WERI-Rb-1 (cell line): ENCODE data around the gene ERMN.

Experiments used
- DNase-seq: peaks from one replicate; pipeline ENCODE4 v3.0.0-alpha.2; 2020
- H3K27ac ChIP-seq: fragments of 250-450 bp; sonication (Bioruptor Pico); 2 replicates; pipeline ENCODE4 v1.5.1; 2020; ENCODE audit warnings: mild to moderate bottlenecking, moderate library complexity
- H3K27me3 ChIP-seq: fragments of 250-450 bp; sonication (Bioruptor Pico); 2 replicates; pipeline ENCODE4 v1.5.1; 2021; ENCODE audit warnings: mild to moderate bottlenecking, low read depth, moderate library complexity; ENCODE audit not compliant: insufficient read depth, severe bottlenecking
- H3K36me3 ChIP-seq: fragments of 250-450 bp; sonication (Bioruptor Pico); 2 replicates; pipeline ENCODE4 v1.5.1; 2020; ENCODE audit warnings: mild to moderate bottlenecking, moderate library complexity
- H3K4me3 ChIP-seq: 2 replicates; pipeline ENCODE4 v1.5.1; 2011; ENCODE audit warnings: low read depth, mild to moderate bottlenecking, control low read depth, low read length
- H3K9me3 ChIP-seq: fragments of 250-450 bp; sonication (Bioruptor Pico); 2 replicates; pipeline ENCODE4 v1.5.1; 2021; ENCODE audit warnings: mild to moderate bottlenecking, moderate library complexity; ENCODE audit not compliant: severe bottlenecking
- CTCF ChIP-seq: IDR thresholded peaks from 2 replicates; pipeline ENCODE4 v1.5.1; 2011; ENCODE audit warnings: low read depth, mild to moderate bottlenecking, control low read depth, inconsistent platforms, low read length

The ERMN gene

DNA sequence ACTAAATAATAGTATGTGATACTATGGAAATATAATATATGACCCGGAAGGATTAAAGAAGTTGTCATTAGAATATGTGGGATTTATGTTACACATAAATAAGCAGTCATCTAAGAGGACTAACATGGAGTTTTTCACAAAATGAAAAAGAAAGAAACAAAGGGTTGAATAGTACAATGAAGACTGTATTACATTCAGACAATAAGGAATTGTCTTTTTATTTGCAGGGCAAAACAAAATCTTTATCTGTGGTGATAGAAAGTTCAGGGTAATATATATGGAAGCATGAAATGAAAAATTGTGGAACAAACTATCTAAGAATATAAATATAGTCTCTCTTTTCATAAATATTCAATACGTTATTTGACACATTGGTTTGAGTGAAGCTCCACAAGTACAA is 5.8 kb downstream of the ERMN start:
- Histone ChIP-seq H3K4me3 (no peak overlapping the region), H3K27ac (no peak overlapping the region), H3K36me3 (no peaks in the 10 kb centered on the region), H3K27me3 (no peaks in the 10 kb centered on the region), H3K9me3 (no peaks in the 10 kb centered on the region)
- DNase-seq: no peak
- TF ChIP-seq CTCF: no peak

GRCh38 chr2:157318884-157319283 is 6.7 kb downstream of the ERMN start:
- TF ChIP-seq CTCF: no peak
- DNase-seq: no peak
- Histone ChIP-seq H3K36me3 (no peaks in the 10 kb centered on the region), H3K27me3 (no peaks in the 10 kb centered on the region), H3K9me3 (no peaks in the 10 kb centered on the region), H3K27ac (no peak overlapping the region), H3K4me3 (no peak overlapping the region)

- H3K27ac ChIP-seq: no peak overlapping the region
- no peak for DNase-seq
- no peak for TF ChIP-seq CTCF
- H3K36me3 ChIP-seq: no peaks in the 10 kb centered on the region
- no peak overlapping the region for H3K4me3 ChIP-seq
- H3K27me3 ChIP-seq: no peaks in the 10 kb centered on the region
- no peaks in the 10 kb centered on the region for H3K9me3 ChIP-seq
Observed at GRCh38 chr2:157315901-157316300, 9.7 kb downstream of the ERMN start.

DNA sequence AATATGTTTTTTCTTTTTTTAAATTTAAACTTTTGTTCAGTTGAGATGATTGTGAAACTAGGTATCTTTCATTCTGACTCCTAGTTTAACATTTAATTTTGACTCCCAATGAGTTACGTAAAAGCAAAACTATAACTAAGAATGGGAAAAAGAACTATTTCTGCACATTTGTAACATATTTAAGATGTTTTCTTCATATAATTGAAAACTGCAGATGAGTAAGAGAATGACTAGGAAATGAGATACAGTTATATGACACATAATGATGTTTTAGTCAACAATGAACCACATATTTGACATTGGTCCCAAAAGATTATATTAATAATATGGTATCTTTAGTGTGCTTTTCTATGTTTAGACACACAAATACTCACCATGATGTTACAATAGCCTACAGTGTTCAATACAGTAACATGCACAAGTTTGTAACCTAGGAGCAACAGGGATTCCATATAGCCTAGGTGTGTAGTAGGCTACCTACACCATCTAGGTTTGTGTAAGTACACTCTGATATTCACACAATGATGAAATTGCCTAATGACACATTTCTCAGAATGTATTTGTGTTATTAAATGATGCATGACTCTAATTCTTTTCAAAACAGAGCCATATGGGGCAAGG is 12.6 kb downstream of the ERMN start:
- no peak overlapping the region for H3K4me3 ChIP-seq
- H3K9me3 ChIP-seq: no peaks in the 10 kb centered on the region
- no peaks in the 10 kb centered on the region for H3K27me3 ChIP-seq
- TF ChIP-seq CTCF: no peak
- no peak for DNase-seq
- H3K36me3 ChIP-seq: no peaks in the 10 kb centered on the region
- no peak overlapping the region for H3K27ac ChIP-seq

GRCh38 chr2:157311706-157312105 is 13.9 kb downstream of the ERMN start:
- no peak for DNase-seq
- Histone ChIP-seq H3K27me3 (no peaks in the 10 kb centered on the region), H3K9me3 (no peaks in the 10 kb centered on the region), H3K4me3 (no peak overlapping the region), H3K27ac (no peak overlapping the region), H3K36me3 (no peaks in the 10 kb centered on the region)
- TF ChIP-seq CTCF: no peak

DNA sequence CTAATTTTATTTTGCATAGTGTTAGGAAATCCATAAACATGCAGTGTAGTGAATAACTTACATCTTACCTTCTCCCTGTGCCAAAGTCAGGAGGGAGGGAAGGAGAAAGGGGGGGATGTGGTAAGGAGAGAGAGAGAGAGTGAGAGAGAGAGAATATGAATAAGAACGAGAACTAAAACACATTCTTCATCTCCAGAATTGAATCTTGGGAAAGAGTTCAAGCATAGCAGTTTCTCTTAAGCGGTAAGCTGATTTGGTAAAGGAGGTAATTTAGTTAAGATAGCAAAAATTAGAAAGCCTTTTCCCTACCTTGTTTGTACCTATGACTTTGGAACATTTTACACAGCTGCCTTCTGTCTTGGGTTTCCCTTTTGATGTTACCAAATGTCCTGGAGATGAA is 15.7 kb downstream of the ERMN start:
- Histone ChIP-seq H3K36me3 (no peaks in the 10 kb centered on the region), H3K4me3 (no peak overlapping the region), H3K27me3 (no peaks in the 10 kb centered on the region), H3K9me3 (no peaks in the 10 kb centered on the region), H3K27ac (no peak overlapping the region)
- no peak for DNase-seq
- no peak for TF ChIP-seq CTCF
